ENCODE data around the gene NDUFV2.

Gene NDUFV2

GRCh38 chr18:9133225-9133624 lies 30.7 kb downstream of the NDUFV2 start:
- Histone ChIP-seq H3K9ac (ENCODE audit: low read length) (no peak overlapping the region), H3K36me3 (ENCODE audit: insufficient read depth, low read length) (peaks cover 61% of the 10 kb centered on the region), H4K20me1 (ENCODE audit: insufficient read depth, low read length) (no peaks in the 10 kb centered on the region), H2AFZ (ENCODE audit: low read length) (no peak overlapping the region), H3F3A (ENCODE audit: insufficient read depth, low read length) (peaks cover 7% of the 10 kb centered on the region; the same call in 1 of the 2 replicates), H3K27me3 (ENCODE audit: insufficient read depth, low read length) (no peaks in the 10 kb centered on the region), H3K4me1 (ENCODE audit: insufficient read depth, low read length, severe bottlenecking) (peaks cover 33% of the 10 kb centered on the region), H3K9me2 (ENCODE audit: low read depth, low read length) (no peaks in the 10 kb centered on the region), H3K4me2 (ENCODE audit: low read length) (no peak overlapping the region), H3K9me3 (ENCODE audit: low read length) (no peaks in the 10 kb centered on the region), H3K79me2 (ENCODE audit: insufficient read depth, low read length) (peaks cover 6% of the 10 kb centered on the region), H3K4me3 (ENCODE audit: low read depth, low read length, poor library complexity, severe bottlenecking) (no peak overlapping the region), H3K27ac (ENCODE audit: low read depth, low read length, poor library complexity, severe bottlenecking) (no peak overlapping the region)
- TF ChIP-seq, protein P1, sequence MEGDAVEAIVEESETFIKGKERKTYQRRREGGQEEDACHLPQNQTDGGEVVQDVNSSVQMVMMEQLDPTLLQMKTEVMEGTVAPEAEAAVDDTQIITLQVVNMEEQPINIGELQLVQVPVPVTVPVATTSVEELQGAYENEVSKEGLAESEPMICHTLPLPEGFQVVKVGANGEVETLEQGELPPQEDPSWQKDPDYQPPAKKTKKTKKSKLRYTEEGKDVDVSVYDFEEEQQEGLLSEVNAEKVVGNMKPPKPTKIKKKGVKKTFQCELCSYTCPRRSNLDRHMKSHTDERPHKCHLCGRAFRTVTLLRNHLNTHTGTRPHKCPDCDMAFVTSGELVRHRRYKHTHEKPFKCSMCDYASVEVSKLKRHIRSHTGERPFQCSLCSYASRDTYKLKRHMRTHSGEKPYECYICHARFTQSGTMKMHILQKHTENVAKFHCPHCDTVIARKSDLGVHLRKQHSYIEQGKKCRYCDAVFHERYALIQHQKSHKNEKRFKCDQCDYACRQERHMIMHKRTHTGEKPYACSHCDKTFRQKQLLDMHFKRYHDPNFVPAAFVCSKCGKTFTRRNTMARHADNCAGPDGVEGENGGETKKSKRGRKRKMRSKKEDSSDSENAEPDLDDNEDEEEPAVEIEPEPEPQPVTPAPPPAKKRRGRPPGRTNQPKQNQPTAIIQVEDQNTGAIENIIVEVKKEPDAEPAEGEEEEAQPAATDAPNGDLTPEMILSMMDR (IDR thresholded peaks at IDR 0.05; ENCODE audit: low read length): no peak
- TF ChIP-seq EZH2 (IDR thresholded peaks at IDR 0.05; ENCODE audit: borderline replicate concordance, low read length): no peak

- TF ChIP-seq, protein P1 (IDR thresholded peaks at IDR 0.05; ENCODE audit: low read length): no peak
- no peak for TF ChIP-seq EZH2 (IDR thresholded peaks at IDR 0.05; ENCODE audit: borderline replicate concordance, low read length)
- peaks cover 6% of the 10 kb centered on the region; the same call in 1 of the 2 replicates for H3F3A ChIP-seq (ENCODE audit: insufficient read depth, low read length)
- H3K27me3 ChIP-seq (ENCODE audit: insufficient read depth, low read length): no peaks in the 10 kb centered on the region
- H3K36me3 ChIP-seq (ENCODE audit: insufficient read depth, low read length): peaks cover 41% of the 10 kb centered on the region
- no peaks in the 10 kb centered on the region for H3K9me2 ChIP-seq (ENCODE audit: low read depth, low read length)
- peaks cover 54% of the 10 kb centered on the region for H3K4me1 ChIP-seq (ENCODE audit: insufficient read depth, low read length, severe bottlenecking)
- peak overlapping the region; percentile 96 for H3K27ac ChIP-seq (ENCODE audit: low read depth, low read length, poor library complexity, severe bottlenecking)
- H4K20me1 ChIP-seq (ENCODE audit: insufficient read depth, low read length): no peaks in the 10 kb centered on the region
- H3K9me3 ChIP-seq (ENCODE audit: low read length): no peaks in the 10 kb centered on the region
- H3K4me2 ChIP-seq (ENCODE audit: low read length): peak overlapping the region; percentile 78
- no peak overlapping the region for H2AFZ ChIP-seq (ENCODE audit: low read length)
- H3K79me2 ChIP-seq (ENCODE audit: insufficient read depth, low read length): peaks cover 26% of the 10 kb centered on the region
- peak overlapping the region; percentile 71 for H3K4me3 ChIP-seq (ENCODE audit: low read depth, low read length, poor library complexity, severe bottlenecking)
- H3K9ac ChIP-seq (ENCODE audit: low read length): peak overlapping the region; percentile 74
These were observed 32.8 kb downstream of the NDUFV2 start for GRCh38 chr18:9135081-9135911.

DNA sequence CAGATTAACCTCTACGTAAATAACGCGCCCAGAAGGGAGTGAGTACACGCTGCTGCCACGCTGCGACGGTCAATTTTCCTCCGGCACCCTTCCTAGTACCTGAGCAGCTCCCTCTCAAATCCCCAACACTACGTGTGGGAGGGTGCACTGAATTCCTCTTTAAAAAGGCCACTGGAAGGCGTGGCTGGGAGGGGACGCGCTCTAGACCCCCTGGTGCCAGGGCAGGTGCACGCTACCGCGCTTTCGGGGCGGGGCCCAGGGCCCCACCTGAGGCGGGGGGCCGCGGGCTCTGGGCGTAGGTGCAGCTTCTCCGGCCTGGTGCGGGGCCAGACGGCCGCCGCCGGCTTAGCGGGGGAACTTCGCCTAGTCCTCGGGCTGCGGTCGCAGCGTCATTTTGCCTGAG lies 33.4 kb downstream of the NDUFV2 start:
- Histone ChIP-seq H3K79me2 (ENCODE audit: insufficient read depth, low read length) (peaks cover 33% of the 10 kb centered on the region), H2AFZ (ENCODE audit: low read length) (no peak overlapping the region), H3K36me3 (ENCODE audit: insufficient read depth, low read length) (peaks cover 34% of the 10 kb centered on the region), H3K4me1 (ENCODE audit: insufficient read depth, low read length, severe bottlenecking) (peaks cover 60% of the 10 kb centered on the region), H4K20me1 (ENCODE audit: insufficient read depth, low read length) (no peaks in the 10 kb centered on the region), H3K4me3 (ENCODE audit: low read depth, low read length, poor library complexity, severe bottlenecking) (peak overlapping the region; percentile 71), H3K27me3 (ENCODE audit: insufficient read depth, low read length) (no peaks in the 10 kb centered on the region), H3K9me3 (ENCODE audit: low read length) (no peaks in the 10 kb centered on the region), H3K27ac (ENCODE audit: low read depth, low read length, poor library complexity, severe bottlenecking) (peak overlapping the region; percentile 96), H3F3A (ENCODE audit: insufficient read depth, low read length) (peaks cover 4% of the 10 kb centered on the region; the same call in 1 of the 2 replicates), H3K4me2 (ENCODE audit: low read length) (peak overlapping the region; percentile 78), H3K9ac (ENCODE audit: low read length) (peak overlapping the region; percentile 74), H3K9me2 (ENCODE audit: low read depth, low read length) (no peaks in the 10 kb centered on the region)
- TF ChIP-seq EZH2 (IDR thresholded peaks at IDR 0.05; ENCODE audit: borderline replicate concordance, low read length): no peak
- TF ChIP-seq, protein P1 (IDR thresholded peaks at IDR 0.05; ENCODE audit: low read length): 0 out of 2 replicates have a peak, but pooled peaks have one; percentile 7

All from OCI-LY1 (cell line).